Fibroblast of pulmonary artery (primary cell): Measurements from ENCODE around the gene CP.
"Not testable (repeated sequence)": the region's sequence is repeated elsewhere in the genome, so short reads cannot be mapped to it uniquely, and the experiment has no call there.

Experiments used
- DNase-seq: peaks from one replicate; pipeline ENCODE4 v3.0.0-alpha.2; 2010; ENCODE audit warnings: low read depth
- H3K4me3 ChIP-seq: replicated peaks from 2 replicates; pipeline ENCODE4 v1.5.1; 2011; ENCODE audit warnings: low read depth, mild to moderate bottlenecking, control low read depth, low read length, moderate library complexity
- CTCF ChIP-seq: IDR thresholded peaks from 2 replicates; pipeline ENCODE4 v1.5.1; 2011; ENCODE audit warnings: mild to moderate bottlenecking, control low read depth, low read length, inconsistent platforms; ENCODE audit errors: missing control alignments

CP gene

DNA sequence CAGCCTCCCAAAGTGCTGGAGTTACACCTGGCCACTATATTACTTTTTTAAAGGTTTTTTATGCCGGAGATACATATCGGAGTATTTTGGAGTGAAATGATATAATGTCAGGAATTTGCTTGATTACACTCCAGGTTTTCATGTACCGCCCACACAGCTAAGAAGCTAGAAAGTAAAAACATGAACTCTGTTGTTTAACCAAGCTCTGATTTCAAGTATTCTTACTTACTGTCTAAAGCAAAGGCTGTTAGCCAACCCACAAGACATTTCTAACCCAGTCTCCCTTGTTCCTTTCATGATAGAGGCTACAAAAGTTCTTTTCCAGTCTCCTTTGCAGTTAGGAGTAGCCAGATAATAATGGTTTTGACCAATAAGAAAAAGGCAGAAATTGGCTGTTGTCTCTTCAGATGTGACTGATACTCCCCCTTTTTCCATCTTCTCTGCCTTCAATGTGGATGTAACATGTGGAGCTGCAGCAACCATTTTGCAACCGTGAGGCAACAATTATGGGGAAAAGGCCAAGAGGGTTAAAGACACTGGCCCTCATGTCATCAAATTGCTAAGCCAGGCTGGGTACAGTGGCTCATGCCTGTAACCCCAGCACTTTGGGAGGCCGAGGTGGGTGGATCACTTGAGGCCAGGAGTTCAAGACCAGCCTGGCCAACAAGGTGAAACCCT lies 6.1 kb upstream of the CP start:
- DNase-seq: no peak
- no peak for TF ChIP-seq CTCF
- no peak overlapping the region for H3K4me3 ChIP-seq

- no peak for DNase-seq
- no peak overlapping the region for H3K4me3 ChIP-seq
- no peak for TF ChIP-seq CTCF
Observed at GRCh38 chr3:149226776-149227175, 5.1 kb upstream of the CP start.

DNA sequence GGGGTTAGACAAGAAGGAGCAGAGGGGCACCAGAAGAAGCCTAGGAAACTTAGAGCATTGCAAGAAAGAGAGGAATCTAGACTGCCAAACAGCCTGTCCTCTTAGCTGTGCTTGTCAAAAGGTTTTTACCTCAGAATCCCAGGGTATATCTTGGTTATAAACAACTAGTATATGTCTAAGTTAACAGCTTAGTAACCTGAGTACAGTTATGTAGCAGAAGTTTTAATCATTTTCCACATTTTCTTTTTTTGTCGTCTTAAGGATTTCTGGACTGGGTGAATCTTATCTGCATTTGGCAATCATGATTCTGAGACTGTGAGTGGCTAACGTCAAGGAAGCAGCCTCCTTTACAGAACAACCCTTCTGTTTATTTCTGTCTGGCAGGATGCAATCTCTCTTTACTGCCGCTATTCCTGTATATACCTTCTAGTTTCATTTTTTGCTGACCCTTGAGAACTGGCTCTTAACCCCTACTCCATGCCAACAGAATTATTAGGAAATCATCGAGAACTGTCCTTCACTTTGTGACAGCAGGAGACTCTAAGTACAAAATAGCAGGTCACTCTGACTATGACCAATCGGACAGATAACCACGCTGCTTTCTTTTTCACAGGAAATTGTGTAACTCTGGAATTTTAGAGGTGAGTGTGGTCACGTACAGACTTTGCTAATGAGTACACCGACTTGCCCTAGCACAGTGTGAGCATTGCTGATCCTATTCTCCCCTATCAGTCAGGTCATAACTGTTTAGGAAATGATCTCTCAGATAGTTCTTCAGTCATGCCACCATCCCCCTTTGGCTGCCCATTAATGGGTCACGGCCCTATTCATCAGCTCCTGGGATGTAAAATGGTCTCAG lies 3.3 kb upstream of the CP start:
- H3K4me3 ChIP-seq: peak overlapping the region; percentile 53
- peak; percentile 90 for DNase-seq
- no peak for TF ChIP-seq CTCF

GRCh38 chr3:149223461-149223820 lies 1.8 kb upstream of the CP start:
- H3K4me3 ChIP-seq: no peak overlapping the region
- TF ChIP-seq CTCF: no peak
- DNase-seq: no peak

DNA sequence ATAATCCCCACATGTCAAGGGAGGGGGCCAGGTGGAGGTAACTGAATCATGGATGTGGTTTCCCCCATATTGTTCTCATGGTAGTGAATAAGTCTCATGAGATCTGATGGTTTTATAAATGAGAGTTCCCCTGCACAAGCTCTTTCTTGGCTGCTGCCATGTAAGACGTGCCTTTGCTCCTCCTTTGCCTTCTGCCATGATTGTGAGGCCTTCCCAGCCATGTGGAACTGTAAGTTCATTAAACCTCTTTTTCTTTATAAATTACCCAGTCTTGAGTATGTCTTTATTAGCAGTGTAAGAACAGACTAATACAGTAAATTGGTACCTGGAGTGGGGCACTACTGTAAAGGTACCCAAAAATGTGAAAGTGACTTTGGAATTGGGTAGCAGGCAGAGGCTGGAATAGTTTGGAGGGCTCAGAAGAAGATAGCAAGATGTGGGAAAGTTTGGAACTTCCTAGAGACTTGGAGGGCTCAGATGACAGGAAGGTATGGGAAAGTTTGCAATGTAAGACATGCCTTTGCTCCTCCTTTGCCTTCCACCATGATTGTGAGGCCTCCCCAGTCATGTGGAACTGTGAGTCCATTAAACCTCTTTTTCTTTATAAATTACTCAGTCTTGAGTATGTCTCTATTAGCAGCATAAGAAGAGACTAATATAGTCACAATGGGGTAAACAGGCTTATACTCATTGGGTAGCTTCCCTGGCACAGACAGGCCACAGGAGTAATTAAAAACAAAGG lies 2.1 kb downstream of the CP start:
- DNase-seq, H3K4me3 ChIP-seq: not testable (repeated sequence)

GRCh38 chr3:149217347-149217746 lies 4.3 kb downstream of the CP start:
- no peak for TF ChIP-seq CTCF
- DNase-seq: no peak
- H3K4me3 ChIP-seq: no peak overlapping the region

DNA sequence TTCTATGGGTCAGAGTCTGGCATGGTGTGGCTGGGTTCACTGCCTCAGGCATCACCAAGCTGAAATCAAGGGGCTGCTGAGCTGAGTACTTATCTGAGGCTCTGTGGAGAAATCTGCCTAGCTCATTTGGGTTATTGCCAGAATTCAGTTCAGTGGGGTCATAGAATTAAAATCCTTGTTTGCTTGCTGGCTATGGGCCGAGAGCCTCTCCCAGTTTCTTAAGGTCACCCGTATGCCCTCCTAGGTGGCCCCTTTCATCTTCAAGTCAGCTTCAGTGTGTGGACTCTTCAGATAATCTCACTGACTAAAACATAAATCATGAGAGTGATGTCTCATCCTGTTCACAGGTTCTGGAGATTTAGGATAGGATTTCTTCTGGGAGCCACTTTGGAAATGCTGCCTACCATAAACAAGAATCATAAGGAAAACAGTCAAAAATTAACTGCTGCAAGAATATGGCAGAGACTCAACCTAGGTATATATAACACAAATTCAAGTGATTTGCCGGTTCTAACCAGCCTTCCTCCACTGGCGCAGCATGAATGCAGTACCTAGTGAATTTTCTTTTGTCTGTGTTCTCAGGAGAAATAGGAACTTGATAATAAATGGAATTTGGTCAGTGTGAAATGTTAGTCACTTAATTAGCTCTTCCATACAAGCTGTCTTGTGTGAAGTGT lies 5.3 kb downstream of the CP start:
- H3K4me3 ChIP-seq: no peak overlapping the region
- no peak for TF ChIP-seq CTCF
- peak; percentile 28 for DNase-seq
